ENCODE measurements around the gene ESM1.

GRCh38 chr5:54988218-54988617 lies 2.8 kb upstream of the ESM1 start:
- TF ChIP-seq POLR2AphosphoS5 (IDR thresholded peaks at IDR 0.05) (no peak), CTCF (IDR thresholded peaks at IDR 0.05; ENCODE audit: poor library complexity, severe bottlenecking) (no peak), EZH2 (IDR thresholded peaks at IDR 0.05; ENCODE audit: borderline replicate concordance, insufficient read depth, low read length, poor library complexity, severe bottlenecking) (no peak), MXI1 (conservative IDR thresholded peaks at IDR 0.05; ENCODE audit: poor library complexity, severe bottlenecking) (no peak)
